HG03571 (cell line): ENCODE results near the gene SYT6.

ENCODE experiments used
- ATAC-seq: cut with Tn5 transposase; IDR thresholded peaks from one replicate; pipeline ENCODE4 v1.9.1; 2021; ENCODE audit not compliant: unreplicated experiment

The SYT6 gene

DNA sequence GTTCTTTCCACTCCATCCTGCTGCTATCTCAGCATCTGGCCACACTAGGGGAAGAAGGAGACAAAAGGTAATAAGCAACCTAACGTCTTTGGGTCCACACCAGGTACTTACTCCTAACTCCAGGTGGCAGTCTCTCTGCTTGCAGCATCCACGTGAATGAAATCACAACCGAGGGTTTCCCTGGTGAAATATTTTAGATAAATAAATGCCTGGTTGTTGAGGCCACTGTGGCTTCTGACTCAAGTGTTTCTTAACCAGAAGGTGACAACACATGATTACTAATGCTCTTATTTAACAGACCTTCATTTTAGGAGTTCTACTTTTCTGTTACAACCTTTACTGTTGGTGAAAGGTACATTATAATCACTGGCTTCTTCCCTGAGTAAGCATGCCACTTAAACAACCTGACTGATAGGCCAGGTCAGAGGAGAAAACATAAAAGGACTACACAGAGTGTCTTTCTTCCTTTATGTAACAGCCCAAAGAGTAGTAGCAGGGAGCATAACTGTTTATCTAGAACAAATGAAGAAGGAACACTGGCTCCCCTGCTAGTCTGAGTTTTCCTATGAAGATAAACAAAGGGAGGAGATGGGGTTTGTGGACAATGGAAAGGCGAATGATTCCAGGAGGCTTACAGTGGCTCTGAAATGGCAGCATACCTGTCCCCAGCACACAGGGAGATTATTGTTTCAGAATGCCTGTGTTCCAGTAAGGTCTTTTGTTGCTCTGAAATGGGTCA lies 59.9 kb downstream of the SYT6 start:
- ATAC-seq, result no peak

DNA sequence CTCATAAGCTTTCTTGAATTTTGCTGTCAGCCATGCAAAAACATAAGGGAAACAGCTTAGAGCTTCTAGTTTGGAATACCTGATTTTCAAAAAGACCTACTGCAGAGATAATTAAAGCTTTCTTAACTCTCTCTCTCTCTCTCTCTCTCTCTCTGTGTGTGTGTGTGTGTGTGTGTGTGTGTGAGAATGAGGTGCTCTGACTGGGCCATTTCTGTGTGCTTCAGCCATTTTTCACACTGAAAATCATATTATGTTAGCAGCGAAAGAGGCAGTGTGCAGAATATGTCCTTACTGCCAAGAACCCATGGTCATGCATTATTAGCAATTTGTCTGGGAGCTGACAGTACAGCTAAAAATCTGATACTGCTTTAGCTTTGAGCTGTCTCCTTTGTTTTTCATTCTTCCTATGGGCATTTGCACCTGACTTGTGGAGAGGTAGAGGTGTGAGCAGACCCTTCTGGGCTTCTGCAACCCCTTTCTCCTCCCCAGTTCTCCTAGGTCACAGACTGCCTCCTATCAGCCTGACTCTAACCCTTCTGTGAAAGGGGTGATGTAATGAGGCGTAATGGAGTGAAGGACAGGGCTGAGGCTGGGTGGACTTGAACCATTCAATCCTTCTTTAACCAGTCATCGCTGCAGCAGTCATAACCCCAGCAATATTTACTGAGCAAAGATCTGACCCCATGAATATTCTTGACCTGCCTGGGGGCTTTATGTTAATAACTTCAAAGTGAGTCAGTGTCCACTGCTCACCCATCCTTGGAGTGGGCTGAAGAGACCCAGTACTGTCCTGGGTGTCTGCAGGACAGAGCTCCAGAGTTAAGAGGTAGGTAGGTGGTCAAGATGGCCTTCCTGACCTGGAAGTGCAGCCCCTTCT lies 61.2 kb downstream of the SYT6 start:
- ATAC-seq, result no peak

DNA sequence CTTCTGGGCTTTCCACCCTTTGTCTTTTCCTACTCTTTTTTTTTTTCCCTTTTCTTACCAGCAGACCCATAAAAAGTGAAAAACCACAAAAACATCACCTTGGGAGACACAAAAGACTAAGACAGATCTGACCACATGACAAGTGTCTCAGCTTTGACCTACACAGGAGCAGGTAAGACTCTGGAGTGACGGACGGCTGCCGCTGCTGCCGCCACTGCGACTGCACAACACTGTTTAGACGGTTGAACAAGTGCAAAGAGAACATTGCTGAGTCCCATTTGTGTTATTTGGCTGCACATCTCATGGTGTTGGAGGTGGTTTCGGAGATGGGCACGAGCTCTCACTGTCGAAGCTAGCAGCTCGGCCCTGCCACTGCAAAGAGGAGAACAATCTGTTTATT lies 62.0 kb downstream of the SYT6 start:
- no peak for ATAC-seq

DNA sequence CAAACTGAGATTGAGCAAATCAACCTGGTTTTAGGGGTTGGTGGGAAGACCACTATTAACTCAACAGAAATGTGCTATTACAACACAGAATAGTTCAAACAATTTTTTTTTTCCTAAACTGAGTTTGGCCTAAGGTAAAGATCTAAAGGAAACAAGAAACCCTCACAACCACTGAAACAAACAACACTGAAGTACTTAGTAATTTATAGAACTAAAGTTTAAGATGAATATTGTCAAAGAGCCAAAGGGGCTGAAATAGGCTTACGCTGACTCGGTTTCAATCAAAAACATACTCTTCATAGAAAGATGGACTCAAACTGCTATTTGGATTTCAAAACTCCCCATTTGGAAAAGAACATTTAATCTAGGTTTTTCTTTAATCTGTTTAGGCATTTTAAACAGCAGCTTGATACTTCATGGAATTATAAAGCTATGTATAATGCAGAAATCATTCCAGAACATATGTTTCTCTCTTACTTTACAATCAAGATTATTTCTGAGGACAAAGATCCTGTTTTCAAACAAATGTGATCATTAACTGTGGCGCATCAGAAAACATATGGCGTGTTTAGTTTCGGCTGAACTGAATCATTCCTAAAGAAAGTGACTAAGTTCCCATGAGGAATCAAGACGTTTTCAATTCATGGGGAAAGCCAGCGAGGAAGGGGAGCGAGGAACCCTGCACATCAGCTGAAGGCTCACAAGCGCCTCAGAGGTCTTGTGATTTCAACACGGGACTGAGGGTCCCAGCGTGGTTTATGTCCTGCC lies 62.7 kb downstream of the SYT6 start:
- ATAC-seq, result no peak

DNA sequence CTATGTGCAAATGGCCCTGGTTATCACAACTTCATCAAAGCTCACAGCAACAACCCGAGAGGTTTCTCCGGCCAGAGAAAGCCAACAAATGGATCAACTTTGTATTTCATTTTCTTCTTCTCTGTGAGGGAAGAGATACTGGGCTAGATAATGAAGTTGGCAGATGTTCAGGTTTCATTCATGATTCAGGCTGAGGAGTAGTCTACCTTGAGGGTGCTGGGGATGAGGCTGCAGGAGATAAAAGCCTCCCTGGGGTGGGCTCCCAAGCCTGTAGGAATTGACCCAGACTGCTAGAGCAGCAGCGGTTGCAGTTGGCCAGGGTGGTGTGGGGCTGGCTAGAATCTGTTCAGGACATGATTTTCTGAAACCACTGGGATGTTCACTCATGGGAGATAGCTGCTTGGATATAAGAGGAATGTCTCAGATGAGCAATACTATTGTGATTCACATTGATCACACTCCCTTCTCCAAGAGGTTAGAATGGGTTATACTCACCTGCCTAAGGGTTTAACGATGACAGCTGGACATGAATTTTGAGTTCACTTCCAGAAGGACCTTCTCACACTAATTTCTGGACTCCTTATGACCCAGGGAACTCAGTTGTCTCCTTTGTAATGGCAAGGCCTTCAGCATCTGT lies 64.0 kb downstream of the SYT6 start:
- ATAC-seq, result no peak

DNA sequence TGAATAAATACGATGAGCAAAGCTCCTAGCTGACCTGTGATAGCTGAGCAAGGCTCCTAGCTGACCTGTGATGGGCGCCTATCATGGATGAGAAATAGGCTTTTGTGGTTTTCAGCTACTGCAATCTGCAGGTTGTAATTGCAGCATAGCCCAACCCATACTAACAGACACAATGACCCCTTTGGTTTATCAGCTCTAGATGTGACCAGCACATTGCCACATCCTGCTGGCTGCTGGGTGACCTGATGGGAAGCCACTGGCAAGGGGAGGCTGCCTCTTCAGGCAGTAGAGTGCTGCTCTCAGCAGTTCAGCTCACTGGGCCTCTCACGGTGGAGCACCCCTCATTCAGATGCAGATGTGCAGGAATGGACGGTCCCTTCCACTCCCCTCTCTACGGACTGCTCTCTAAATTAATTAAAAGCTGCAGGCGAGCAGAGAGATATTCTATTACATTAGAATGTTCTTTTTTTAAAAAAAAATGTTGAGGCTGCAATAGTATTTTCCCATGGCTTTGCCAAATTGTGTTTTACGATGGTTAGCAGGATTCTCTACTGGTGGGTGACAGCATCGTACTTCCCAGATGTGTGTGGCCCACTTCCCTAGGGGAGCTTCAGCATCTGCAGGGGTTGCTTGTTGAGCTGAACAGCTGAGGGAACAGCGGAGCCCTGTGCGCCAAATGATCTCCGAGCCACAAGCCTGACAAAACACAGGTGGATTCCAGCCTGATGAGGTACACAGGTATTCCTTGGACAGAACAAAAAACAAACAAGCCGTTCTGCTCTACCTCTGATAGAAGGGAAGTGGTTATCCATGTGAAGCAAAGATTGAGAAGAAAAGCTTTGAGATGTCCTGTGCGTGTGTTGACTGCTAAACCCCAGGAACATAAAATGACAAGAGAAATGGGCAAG lies 65.0 kb downstream of the SYT6 start:
- no peak for ATAC-seq

DNA sequence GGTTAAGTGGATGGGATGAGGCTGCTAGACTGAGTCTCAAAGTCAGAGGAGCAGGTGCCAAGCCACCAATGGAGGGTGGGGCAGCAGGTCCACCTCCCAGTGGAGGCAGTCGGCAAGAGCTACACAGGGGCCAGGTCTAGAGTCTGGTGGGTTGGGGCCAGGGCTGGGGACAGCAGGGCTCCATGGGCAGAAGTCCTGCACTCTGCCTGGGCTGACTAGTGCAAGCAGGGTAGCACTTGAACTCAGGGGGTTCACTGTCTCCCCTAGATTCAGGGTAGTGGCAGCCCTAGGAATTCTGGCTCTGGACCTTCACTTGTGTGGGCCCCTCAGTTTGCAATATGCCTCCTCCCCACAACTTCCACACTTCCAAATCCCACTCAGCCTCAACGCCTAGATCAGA lies 66.2 kb downstream of the SYT6 start:
- ATAC-seq, result no peak

DNA sequence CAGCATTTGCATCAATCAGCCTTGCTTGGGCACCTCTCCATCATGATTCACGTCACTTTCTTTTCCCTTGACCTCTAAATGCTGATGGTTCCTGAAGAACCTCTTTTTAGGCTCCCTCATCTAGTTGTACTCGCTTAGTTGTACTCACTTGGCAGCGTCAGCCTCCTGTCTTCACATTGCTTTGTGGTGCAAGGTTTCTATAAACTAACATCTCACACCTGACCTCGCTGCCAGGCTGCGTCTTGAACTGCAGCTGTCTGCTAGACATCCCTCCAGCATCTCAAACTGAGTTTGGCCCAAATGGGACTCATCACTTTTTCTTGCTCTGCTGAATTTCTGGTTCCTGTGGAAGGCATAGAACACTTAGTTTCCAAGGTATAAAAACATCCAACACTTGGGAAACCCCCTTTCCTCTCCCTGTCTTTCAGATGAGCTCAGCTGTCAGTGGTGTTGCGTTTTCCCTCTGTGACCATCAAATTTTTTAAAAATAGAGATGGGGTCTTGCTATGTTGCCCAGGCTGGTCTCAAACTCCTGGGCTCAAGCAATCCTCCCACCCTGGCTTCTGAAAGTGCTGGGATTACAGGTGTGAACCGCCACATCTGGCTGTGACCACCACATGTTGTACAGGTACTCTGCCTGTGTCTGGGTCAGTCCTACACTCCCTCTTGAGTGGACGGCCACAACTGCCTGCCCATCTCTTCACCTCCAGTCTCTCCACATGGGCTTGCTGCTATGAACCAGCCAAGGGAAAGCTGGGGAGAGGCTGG lies 66.9 kb downstream of the SYT6 start:
- ATAC-seq, result no peak

DNA sequence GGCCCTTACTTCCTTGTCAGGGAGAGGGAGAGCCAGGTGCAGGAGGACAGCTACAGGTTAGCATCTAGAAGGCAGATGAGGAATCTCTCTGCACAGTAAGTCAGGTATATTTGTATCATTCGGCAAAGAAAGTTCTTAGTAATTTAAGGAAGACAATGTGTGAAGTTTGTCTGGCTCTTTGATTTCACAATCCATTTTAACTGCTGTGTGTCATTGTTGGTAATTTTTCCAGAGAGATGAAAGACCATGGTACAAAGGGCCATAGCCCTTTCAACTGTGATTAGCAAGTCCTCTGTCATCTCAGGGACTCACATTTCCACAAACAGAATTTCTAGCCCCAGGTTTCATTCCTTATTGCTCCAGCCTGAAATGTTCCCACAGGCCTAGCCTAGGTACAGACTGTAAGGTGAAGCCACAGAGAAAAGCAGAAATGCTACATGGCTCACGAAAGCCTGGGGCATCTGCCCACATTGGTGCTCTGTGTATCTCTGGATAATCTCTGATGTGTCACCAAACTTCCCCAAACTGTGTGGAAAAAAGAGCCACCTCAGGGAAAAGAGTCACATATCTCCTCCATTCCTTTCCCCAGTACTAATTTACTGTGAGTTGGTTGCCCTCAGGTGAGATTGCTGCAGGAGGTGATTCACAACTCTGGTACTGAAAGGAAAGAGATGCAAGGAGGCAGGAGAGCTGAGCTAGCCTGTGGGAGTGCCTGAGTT lies 70.6 kb downstream of the SYT6 start:
- no peak for ATAC-seq

DNA sequence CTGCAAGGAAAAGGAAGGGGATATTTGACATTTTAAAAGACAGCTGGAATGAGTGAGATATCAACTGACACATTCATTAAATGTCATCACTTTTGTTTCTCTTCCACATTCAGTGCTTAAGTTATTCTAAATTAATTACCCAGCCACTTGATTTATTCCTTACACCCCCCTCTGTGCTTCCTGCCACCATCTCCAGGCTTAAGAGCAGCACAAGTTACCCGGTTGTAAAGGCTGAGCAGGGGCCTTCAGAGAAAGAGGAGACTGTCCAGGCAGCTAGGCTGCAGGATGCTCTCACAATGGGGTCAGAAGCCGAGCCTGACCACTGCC lies 71.4 kb downstream of the SYT6 start:
- ATAC-seq, result no peak

DNA sequence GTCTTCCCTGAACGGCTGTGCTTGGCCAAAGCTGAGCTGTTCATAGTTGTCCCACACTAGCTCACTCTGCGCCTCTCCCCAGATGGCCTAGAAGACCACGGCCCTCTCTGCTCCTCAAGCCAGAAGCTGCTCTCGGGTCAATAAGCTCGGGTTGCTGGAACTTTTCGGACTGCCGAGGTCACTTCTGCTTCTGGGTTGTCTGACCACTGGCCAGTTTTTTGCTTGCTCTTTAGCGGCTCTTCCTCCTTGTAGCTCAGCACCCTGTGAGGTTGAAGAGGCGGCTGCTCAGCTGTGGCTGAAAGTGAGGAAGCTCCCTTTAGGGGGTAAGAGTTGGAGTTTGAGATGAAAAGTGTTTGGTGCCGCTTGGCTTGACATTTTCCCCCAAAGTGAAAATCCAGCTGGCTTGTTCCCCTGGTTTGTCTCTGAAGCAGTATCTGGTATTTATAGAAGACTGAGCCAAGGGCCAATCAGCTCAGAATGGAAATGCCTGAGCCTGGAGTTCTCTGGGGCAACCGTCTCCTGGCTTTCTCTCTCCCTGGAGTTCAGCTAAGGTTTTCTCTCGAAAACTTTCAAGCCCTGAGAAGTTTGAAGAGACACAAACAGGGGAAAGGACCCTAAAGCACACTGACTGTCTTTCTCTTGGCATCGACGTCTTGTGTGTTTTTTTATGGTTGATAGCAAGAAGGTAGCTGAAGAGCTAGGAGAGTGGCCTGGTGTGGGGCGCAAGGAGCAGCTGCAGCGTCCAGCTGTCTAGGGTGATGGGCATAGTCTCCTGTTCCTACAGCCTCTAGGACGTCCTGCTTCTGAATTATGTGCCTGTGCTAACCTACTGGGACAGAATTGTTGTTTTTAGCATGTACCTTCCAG lies 72.0 kb downstream of the SYT6 start:
- ATAC-seq, result no peak

DNA sequence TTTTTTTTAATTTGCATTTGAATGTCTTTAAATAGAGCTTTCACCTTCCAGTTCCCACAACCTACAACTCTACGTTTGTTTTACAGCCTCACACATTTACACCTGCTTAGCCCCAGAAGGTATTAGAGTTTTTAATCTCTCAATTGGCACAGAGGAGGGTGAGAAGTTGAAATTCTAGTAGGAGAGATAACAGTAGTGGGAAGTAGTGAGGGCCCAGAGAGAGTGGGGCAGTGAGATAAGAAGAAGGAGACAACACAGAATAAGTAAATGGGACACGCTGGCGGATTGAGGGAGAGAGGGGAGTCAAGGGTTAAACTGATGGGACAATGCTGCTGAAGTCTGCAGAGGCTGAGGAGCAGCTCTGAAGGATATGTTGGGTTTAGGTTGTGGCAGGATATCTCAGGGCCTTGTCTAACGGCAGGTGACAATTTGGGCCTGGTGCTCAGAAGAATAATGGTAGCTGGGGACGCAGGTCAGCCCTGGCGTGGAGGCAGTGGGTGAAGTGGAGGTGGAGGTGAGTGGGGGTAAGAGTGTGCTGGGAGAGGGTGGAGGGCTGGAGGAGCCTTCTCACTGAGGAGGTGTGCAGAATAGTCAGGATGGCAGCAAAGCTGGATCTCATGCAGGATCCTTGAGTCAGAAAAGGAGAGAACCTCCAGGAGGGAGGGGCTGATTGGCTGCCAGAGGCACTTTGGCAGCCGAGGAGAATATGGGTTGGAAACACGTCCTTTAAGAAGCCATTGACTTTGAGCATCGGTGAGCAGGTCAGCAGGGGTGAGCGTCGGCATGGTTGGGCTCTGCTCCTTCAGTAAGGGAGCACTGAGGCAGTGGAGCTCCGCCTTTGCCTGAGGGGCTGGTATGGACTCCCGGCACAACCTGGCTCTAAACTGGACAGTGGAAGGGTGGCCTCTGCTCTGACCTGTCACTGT lies 72.9 kb downstream of the SYT6 start:
- ATAC-seq, result no peak

DNA sequence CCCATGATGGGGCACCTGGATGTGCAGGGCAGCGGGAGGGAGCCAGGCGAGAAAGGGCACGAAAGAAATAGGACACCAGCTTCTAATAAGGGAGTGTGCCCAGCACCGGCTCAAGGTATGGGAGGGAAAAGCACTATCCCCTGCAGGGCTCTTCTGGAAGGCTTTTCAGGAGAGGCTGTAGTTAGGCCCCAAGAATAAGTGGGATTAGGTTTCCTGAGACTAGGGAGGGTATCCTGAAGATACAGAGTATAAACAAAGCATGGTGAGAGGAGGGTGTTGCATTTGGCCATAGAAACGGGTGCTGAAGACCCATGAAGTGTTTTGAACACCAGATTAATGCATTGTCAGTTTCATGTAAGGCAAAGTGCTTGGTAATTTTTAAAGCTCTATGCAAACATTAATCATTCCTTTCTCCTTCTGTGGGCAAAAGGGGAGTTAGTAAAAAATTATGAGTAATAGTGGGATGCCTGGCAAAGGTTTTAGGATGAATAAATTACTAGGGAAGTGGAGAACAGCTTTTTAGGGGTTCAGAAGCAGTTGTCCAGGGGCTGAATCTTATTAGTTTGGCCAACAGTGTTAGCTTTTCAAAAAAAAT lies 74.0 kb downstream of the SYT6 start:
- no peak for ATAC-seq

DNA sequence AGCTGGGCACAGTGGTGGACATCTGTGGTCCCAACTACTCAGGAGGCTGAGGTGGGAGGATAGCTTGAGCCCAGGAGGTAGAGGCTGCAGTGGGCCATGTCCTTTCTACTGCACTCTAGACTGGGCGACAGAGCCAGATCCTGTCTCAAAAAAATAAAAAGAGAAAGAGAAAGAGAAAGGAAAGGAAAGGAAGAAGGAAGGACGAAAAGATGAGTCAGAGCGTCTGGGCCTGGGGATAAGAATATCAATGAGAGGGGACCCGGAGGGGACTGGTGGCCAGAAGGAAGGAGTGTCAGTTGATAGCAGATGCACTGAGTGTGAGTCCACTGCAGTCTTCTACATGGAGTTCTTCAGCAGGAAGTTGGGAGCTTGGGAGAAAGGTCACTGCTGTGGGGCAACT lies 75.6 kb downstream of the SYT6 start:
- ATAC-seq, result no peak

DNA sequence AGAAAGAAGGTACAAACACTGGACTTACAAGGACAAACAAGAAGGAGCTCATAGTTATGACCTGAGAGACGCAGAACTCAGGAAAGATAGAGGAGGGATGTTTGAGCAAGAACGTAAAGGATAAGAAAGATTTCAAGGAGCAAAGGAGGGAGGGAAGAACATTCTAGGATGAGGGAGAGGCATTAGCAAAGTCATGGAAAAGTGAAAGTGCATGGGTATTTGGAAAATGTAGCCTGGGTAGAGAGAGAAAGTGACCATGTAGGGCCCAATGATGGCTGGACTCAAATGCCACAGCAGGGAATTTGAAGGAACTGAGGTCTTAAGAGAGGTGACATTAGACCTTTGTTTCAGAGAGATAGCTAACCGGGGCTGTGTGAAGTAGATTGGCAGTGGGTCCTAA lies 76.5 kb downstream of the SYT6 start:
- ATAC-seq, result no peak

DNA sequence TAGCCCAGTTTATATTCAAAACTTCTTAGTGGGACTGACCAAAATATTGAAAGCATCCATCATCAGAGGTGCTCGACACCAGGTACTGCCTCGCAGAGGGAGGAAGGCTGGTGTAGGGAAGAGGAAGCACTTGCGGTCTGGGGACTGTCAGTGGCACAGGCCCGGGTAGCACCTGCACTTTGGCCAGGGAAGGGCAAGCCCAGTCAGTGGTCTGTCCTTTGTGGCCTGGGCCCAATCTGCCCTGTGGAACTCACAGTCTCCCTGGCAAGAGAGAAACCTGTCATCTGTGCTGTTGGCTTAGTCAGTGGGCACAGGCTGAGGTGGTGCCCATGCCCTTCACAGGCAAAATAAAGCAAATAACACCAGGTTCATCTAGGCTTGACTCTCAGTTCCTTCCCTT lies 77.4 kb downstream of the SYT6 start:
- ATAC-seq, result no peak
